ENCODE measurements around the gene POLE2. TPM values are rescaled to one million over a fixed set of nuclear protein-coding genes. Genes with fewer than 3 reads are reported as not detected.
"Not testable (repeated sequence)": the region's sequence is repeated elsewhere in the genome, so short reads cannot be mapped to it uniquely, and the experiment has no call there.

POLE2 gene
- total RNA-seq, 1 experiment from 2014 or later = 24.5 TPM

DNA sequence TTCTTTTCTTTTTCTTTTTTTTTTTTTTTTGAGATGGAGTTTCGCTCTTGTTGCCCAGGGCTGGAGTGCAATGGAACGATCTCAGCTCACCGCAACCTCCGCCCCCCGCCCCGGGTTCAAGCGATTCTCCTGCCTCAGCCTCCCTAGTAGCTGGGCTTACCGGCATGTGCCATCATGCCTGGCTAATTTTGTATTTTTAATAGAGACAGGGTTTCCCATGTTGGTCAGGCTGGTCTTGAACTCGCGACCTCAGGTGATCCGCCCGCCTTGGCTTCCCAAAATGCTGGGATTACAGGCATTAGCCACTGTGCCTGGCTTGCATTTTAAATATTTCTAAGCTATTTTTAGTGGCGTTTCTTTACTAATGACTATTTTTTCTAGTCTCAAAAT lies 5.7 kb upstream of the POLE2 start:
- H3K36me3 ChIP-seq (ENCODE audit: control insufficient read depth in 1 of 2, insufficient read depth in 2 of 2, low read length in 2 of 2); H3K27me3 ChIP-seq (ENCODE audit: insufficient read depth, low read length); POLR2A ChIA-PET; H2AFZ ChIP-seq (ENCODE audit: low read depth, low read length, poor library complexity, severe bottlenecking); H3K9me3 ChIP-seq (ENCODE audit: control insufficient read depth in 1 of 2, insufficient read depth in 1 of 2, low read depth in 1 of 2, low read length in 2 of 2); intact Hi-C loops (cut with micrococcal nuclease); H3K9me2 ChIP-seq (ENCODE audit: insufficient read depth); H3K27ac ChIP-seq (ENCODE audit: low read depth, low read length); ATAC-seq; H4K20me1 ChIP-seq (ENCODE audit: insufficient read depth); DNase-seq (ENCODE audit: low read depth, low spot score); BruUV-seq (replicated peaks); CTCF ChIA-PET; RAD21 ChIA-PET (ENCODE audit: low non-redundant PET in 1 of 2, low total read pairs in 2 of 2, uncharacterized antibody in 2 of 2, unreplicated experiment in 2 of 2); H3K79me2 ChIP-seq (ENCODE audit: insufficient read depth, low read length): not testable (repeated sequence)
- H3K4me1 ChIP-seq (ENCODE audit: control insufficient read depth in 1 of 2, insufficient read depth in 2 of 2, low read length in 2 of 2) = peaks cover 9 to 38% of the 10 kb centered on the region in 2 experiments
- peak overlapping the region; percentile 44 to 63 for H3K4me3 ChIP-seq (replicated peaks in 1 of 2; ENCODE audit: low read depth in 1 of 2, low read length in 2 of 2)
- H3K4me2 ChIP-seq (ENCODE audit: low read length) = peak overlapping the region; percentile 79
- H3K9ac ChIP-seq (ENCODE audit: low read length) = peak overlapping the region; percentile 40

DNA sequence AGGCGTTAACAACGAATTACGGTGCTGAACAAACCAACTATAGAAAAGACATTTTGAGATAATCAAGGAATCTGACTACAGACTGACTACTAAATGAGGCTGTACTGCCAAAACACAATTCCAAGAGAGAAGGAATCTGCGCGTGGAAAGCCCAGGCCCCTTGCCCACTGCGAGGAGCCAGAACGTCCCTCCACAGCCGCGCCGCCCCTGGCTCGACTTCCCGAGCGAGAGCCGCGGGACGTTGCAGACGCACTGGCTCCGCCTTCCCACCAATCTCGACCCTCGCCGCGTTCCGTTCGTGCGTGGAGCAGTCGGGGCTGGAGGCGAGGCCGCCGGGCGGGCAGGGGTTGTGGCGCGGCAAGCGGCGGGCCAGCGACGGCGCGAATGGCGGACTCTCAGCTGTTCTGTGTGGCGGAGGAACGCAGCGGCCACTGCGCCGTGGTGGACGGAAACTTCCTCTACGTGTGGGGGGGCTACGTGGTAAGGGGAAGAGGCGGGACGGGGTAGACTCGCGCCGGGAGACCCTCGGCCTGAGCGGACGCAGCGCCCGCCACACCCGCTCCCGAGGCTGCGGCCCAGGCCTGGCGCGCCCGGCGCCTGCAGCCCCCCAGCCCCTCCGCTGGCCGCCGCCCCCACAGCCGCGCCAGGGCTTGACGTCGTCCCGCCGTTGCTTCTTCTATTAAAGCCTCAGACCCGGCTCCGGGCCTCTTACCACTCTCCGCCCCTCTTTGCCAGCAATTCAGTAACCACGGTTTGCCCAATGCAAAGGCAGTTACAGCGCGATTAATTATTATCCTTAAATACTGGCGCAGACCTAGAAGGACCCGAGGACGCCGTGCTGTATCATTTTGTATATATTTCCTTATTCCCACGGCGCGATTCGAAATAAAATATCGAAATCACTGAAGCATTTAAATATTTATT lies 5.1 kb upstream of the POLE2 start, which contains the start of gene KLHDC1:
KLHDC1 (plus strand) TSS at position 310 of the 924 bp plus-strand sequence; CDS start at position 385, 75 bp downstream.
- CTCF ChIA-PET = interaction anchor here (1.3 kb wide), 1 partner anchor 59 kb away, joined by 4 read pairs; no protein-coding TSS in a partner anchor
- Histone ChIP-seq H3K27ac (ENCODE audit: low read depth, low read length) (peak within 1 kb of the TSS; percentile 75), H3K9me2 (ENCODE audit: insufficient read depth) (no peaks in the 10 kb centered on the region), H2AFZ (ENCODE audit: low read depth, low read length, poor library complexity, severe bottlenecking) (no peak within 1 kb of the TSS), H3K79me2 (ENCODE audit: insufficient read depth, low read length) (no peaks in the 10 kb centered on the region), H3K9me3 (ENCODE audit: control insufficient read depth in 1 of 2, insufficient read depth in 1 of 2, low read depth in 1 of 2, low read length in 2 of 2) (no peaks in the 10 kb centered on the region), H3K4me1 (ENCODE audit: control insufficient read depth in 1 of 2, insufficient read depth in 2 of 2, low read length in 2 of 2) (peaks cover 9 to 45% of the 10 kb centered on the region in 2 experiments), H3K27me3 (ENCODE audit: insufficient read depth, low read length) (no peaks in the 10 kb centered on the region), H4K20me1 (ENCODE audit: insufficient read depth) (no peaks in the 10 kb centered on the region), H3K36me3 (ENCODE audit: control insufficient read depth in 1 of 2, insufficient read depth in 2 of 2, low read length in 2 of 2) (no peaks in the 10 kb centered on the region), H3K9ac (ENCODE audit: low read length) (peak within 1 kb of the TSS; percentile 67), H3K4me3 (replicated peaks in 1 of 2; ENCODE audit: low read depth in 1 of 2, low read length in 2 of 2) (peak within 1 kb of the TSS; percentile 44 to 63), H3K4me2 (ENCODE audit: low read length) (peak within 1 kb of the TSS; percentile 79)
- peak; percentile 56 for TF ChIP-seq POLR2AphosphoS5 (IDR thresholded peaks at IDR 0.05; ENCODE audit: low read depth, low read length)
- TF ChIP-seq, protein P1, sequence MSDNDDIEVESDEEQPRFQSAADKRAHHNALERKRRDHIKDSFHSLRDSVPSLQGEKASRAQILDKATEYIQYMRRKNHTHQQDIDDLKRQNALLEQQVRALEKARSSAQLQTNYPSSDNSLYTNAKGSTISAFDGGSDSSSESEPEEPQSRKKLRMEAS (IDR thresholded peaks at IDR 0.05) = peak; percentile 48; the same call in 1 of the 2 replicates
- TF ChIP-seq SIN3A (IDR thresholded peaks at IDR 0.05; ENCODE audit: low read depth) = no peak
- TF ChIP-seq ZFX (IDR thresholded peaks at IDR 0.05) = peak; percentile 76
- no peak for TF ChIP-seq ZNF274 (IDR thresholded peaks at IDR 0.05; ENCODE audit: low read depth, low read length)
- no peak for TF ChIP-seq EGR1 (IDR thresholded peaks at IDR 0.05; ENCODE audit: low read depth)
- TF ChIP-seq, protein P2, sequence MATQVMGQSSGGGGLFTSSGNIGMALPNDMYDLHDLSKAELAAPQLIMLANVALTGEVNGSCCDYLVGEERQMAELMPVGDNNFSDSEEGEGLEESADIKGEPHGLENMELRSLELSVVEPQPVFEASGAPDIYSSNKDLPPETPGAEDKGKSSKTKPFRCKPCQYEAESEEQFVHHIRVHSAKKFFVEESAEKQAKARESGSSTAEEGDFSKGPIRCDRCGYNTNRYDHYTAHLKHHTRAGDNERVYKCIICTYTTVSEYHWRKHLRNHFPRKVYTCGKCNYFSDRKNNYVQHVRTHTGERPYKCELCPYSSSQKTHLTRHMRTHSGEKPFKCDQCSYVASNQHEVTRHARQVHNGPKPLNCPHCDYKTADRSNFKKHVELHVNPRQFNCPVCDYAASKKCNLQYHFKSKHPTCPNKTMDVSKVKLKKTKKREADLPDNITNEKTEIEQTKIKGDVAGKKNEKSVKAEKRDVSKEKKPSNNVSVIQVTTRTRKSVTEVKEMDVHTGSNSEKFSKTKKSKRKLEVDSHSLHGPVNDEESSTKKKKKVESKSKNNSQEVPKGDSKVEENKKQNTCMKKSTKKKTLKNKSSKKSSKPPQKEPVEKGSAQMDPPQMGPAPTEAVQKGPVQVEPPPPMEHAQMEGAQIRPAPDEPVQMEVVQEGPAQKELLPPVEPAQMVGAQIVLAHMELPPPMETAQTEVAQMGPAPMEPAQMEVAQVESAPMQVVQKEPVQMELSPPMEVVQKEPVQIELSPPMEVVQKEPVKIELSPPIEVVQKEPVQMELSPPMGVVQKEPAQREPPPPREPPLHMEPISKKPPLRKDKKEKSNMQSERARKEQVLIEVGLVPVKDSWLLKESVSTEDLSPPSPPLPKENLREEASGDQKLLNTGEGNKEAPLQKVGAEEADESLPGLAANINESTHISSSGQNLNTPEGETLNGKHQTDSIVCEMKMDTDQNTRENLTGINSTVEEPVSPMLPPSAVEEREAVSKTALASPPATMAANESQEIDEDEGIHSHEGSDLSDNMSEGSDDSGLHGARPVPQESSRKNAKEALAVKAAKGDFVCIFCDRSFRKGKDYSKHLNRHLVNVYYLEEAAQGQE (IDR thresholded peaks at IDR 0.05; ENCODE audit: low read depth) = no peak
- TF ChIP-seq ELF1 (IDR thresholded peaks at IDR 0.05; ENCODE audit: borderline replicate concordance, low read depth) = no peak
- TF ChIP-seq RAD21 (IDR thresholded peaks at IDR 0.05; ENCODE audit: low read depth) = no peak
- no peak for TF ChIP-seq EZH2phosphoT487 (IDR thresholded peaks at IDR 0.05; ENCODE audit: borderline replicate concordance)
- no peak for TF ChIP-seq CEBPB (IDR thresholded peaks at IDR 0.05; ENCODE audit: low read depth)
- TF ChIP-seq JUND (IDR thresholded peaks at IDR 0.05) = no peak
- no peak for TF ChIP-seq CBX3 (IDR thresholded peaks at IDR 0.05; ENCODE audit: low read depth)
- TF ChIP-seq POLR2A (IDR thresholded peaks at IDR 0.05; ENCODE audit: borderline replicate concordance, extremely low read depth, insufficient read depth, insufficient read length) = peak; percentile 34
- TF ChIP-seq YY1 (IDR thresholded peaks at IDR 0.05; ENCODE audit: extremely low read depth, insufficient replicate concordance, low read depth, low read length) = no peak
- no TSS peak for BruUV-seq (replicated peaks)
- intact Hi-C loops (cut with micrococcal nuclease) = no loop called here
- POLR2A ChIA-PET = interaction anchor here (1.2 kb wide), 1 partner anchor 74 kb away, joined by 4 read pairs; no protein-coding TSS in a partner anchor
- RAD21 ChIA-PET (ENCODE audit: low non-redundant PET in 1 of 2, low total read pairs in 2 of 2, uncharacterized antibody in 2 of 2, unreplicated experiment in 2 of 2) = no interaction called here
- ATAC-seq = peak; percentile 63
- DNase-seq (ENCODE audit: low read depth, low spot score) = no peak
